IMR-90 (cell line): ENCODE results near the gene EHHADH. TPM values are rescaled to one million over a fixed set of nuclear protein-coding genes. Genes with fewer than 3 reads are reported as not detected.
A peak's percentile ranks its signal among the peaks of the same experiment; 100 is the strongest.

Experiments used
- ATAC-seq: fragments of 200-7000 bp; cut with Tn5 transposase; 2 replicates; pipeline ENCODE4 v1.9.1; 2020; ENCODE audit warnings: low read depth, mild to moderate bottlenecking, moderate library complexity
- BruUV-seq: library from RNA; stranded (reverse); fragments of 400-500 nt; replicated peaks from 2 replicates; lab custom pipeline; 2021; lab: Mats Ljungman, UMichigan
- CTCF ChIA-PET: fragments of 300-600 bp; formaldehyde crosslinking; extraction: SDS; loops from one replicate; lab custom pipeline; 2021; ENCODE audit warnings: antibody characterized with exemption; lab: Yijun Ruan, JAX
- POLR2A ChIA-PET: fragments of 300-600 bp; sonication (Branson Sonifier 250); formaldehyde crosslinking; loops from one replicate; lab custom pipeline; 2022; ENCODE audit warnings: antibody characterized with exemption; ENCODE audit not compliant: unreplicated experiment; lab: Charles Lee
- DNase-seq: peaks from one replicate; pipeline ENCODE4 v3.0.0; 2013
- H2AFZ ChIP-seq: replicated peaks from 2 replicates; pipeline ENCODE3; 2013; ENCODE audit warnings: low read length, mild to moderate bottlenecking; ENCODE audit not compliant: poor library complexity
- H2AK5ac ChIP-seq: 2 replicates; pipeline ENCODE4 v1.6.1; 2013; ENCODE audit warnings: low read depth, low read length, inconsistent platforms
- H2AK9ac ChIP-seq: replicated peaks from 2 replicates; pipeline ENCODE3; 2013; ENCODE audit warnings: mild to moderate bottlenecking, low read depth, low read length, moderate library complexity; ENCODE audit not compliant: poor library complexity
- H2BK120ac ChIP-seq: 2 replicates; pipeline ENCODE4 v1.6.1; 2013; ENCODE audit warnings: low read depth, low read length, inconsistent platforms
- H2BK15ac ChIP-seq: 3 replicates; pipeline ENCODE4 v1.6.1; 2013; ENCODE audit warnings: low read depth, low read length, inconsistent platforms
- H2BK20ac ChIP-seq: 2 replicates; pipeline ENCODE4 v1.6.1; 2013; ENCODE audit warnings: low read depth, mild to moderate bottlenecking, inconsistent platforms, low read length, moderate library complexity
- H2BK5ac ChIP-seq: 2 replicates; pipeline ENCODE4 v1.6.1; 2013; ENCODE audit warnings: mild to moderate bottlenecking, low read depth, low read length, inconsistent platforms; ENCODE audit not compliant: poor library complexity, severe bottlenecking
- H3K14ac ChIP-seq: replicated peaks from 2 replicates; pipeline ENCODE4 v1.6.1; 2013; ENCODE audit warnings: low read depth, low read length, inconsistent platforms
- H3K18ac ChIP-seq: 2 replicates; pipeline ENCODE4 v1.6.1; 2013; ENCODE audit warnings: low read depth, low read length, control low read depth
- H3K23ac ChIP-seq: 2 replicates; pipeline ENCODE4 v1.6.1; 2013; ENCODE audit warnings: low read depth, low read length, inconsistent platforms
- H3K27ac ChIP-seq: 2 replicates; pipeline ENCODE4 v1.5.1; 2013; ENCODE audit warnings: mild to moderate bottlenecking, control low read depth, low read length; ENCODE audit not compliant: insufficient read depth
- H3K27me3 ChIP-seq: 2 replicates; pipeline ENCODE4 v1.6.1; 2013; ENCODE audit warnings: low read length; ENCODE audit not compliant: control insufficient read depth, insufficient read depth
- H3K36me3 ChIP-seq: 2 replicates; pipeline ENCODE4 v1.6.1; 2013; ENCODE audit warnings: low read length, mixed read lengths; ENCODE audit not compliant: control insufficient read depth, insufficient read depth
- H3K4ac ChIP-seq: 2 replicates; pipeline ENCODE4 v1.6.1; 2013; ENCODE audit warnings: low read depth, low read length, inconsistent platforms
- H3K4me1 ChIP-seq: 2 replicates; pipeline ENCODE4 v1.6.1; 2013; ENCODE audit warnings: low read length, mixed read lengths; ENCODE audit not compliant: control insufficient read depth, insufficient read depth
- H3K4me2 ChIP-seq: 2 replicates; pipeline ENCODE4 v1.6.1; 2013; ENCODE audit warnings: low read depth, mild to moderate bottlenecking, control low read depth, low read length, moderate library complexity
- H3K4me3 ChIP-seq: 2 replicates; pipeline ENCODE4 v1.5.1; 2013; ENCODE audit warnings: low read depth, mild to moderate bottlenecking, control low read depth, low read length, moderate library complexity; ENCODE audit not compliant: insufficient read depth
- H3K56ac ChIP-seq: 2 replicates; pipeline ENCODE4 v1.6.1; 2013; ENCODE audit warnings: low read length, inconsistent platforms; ENCODE audit not compliant: insufficient read depth; ENCODE audit errors: extremely low read depth
- H3K79me1 ChIP-seq, 2 experiments: 2 replicates each; pipeline ENCODE4 v1.6.1; 2013; ENCODE audit warnings: low read length in 2 of 2, inconsistent platforms in 1 of 2, low read depth in 1 of 2
- H3K9ac ChIP-seq: 2 replicates; pipeline ENCODE4 v1.6.1; 2013; ENCODE audit warnings: low read depth, low read length, control low read depth
- H3K9me1 ChIP-seq: 2 replicates; pipeline ENCODE4 v1.6.1; 2013; ENCODE audit warnings: low read length, inconsistent platforms; ENCODE audit not compliant: insufficient read depth
- H3K9me3 ChIP-seq: 2 replicates; pipeline ENCODE4 v1.6.1; 2013; ENCODE audit warnings: low read length; ENCODE audit not compliant: control insufficient read depth, insufficient read depth
- H4K20me1 ChIP-seq: 2 replicates; pipeline ENCODE4 v1.6.1; 2013; ENCODE audit warnings: low read length, inconsistent platforms; ENCODE audit not compliant: insufficient read depth
- H4K5ac ChIP-seq: 2 replicates; pipeline ENCODE4 v1.6.1; 2013; ENCODE audit warnings: mild to moderate bottlenecking, low read depth, low read length, control low read depth
- H4K8ac ChIP-seq, 2 experiments: 2 replicates each; pipeline ENCODE4 v1.6.1; 2013; ENCODE audit warnings: low read depth in 2 of 2, low read length in 2 of 2, control low read depth in 1 of 2, inconsistent platforms in 1 of 2
- H4K91ac ChIP-seq: 2 replicates; pipeline ENCODE4 v1.6.1; 2013; ENCODE audit warnings: low read depth, low read length, inconsistent platforms; ENCODE audit not compliant: insufficient read depth
- BHLHE40 ChIP-seq: fragments of 150-350 bp; IDR thresholded peaks from 2 replicates; pipeline ENCODE4 v1.6.1; 2016; ENCODE audit warnings: mild to moderate bottlenecking, low read depth, low read length
- CEBPB ChIP-seq: IDR thresholded peaks from 2 replicates; pipeline ENCODE4 v1.6.1; 2012; ENCODE audit warnings: low read depth, low read length, improper control_type of control experiment
- CHD1 ChIP-seq: IDR thresholded peaks from 2 replicates; pipeline ENCODE4 v1.6.1; 2012; ENCODE audit warnings: low read depth, low read length, improper control_type of control experiment
- FOS ChIP-seq: fragments of 150-350 bp; IDR thresholded peaks from 2 replicates; pipeline ENCODE4 v1.6.1; 2016; ENCODE audit warnings: low read depth, low read length
- MAFK ChIP-seq: IDR thresholded peaks from 2 replicates; pipeline ENCODE4 v1.6.1; 2012; ENCODE audit warnings: low read depth, low read length, improper control_type of control experiment
- MAZ ChIP-seq: IDR thresholded peaks from 2 replicates; pipeline ENCODE4 v1.6.1; 2012; ENCODE audit warnings: low read depth, mild to moderate bottlenecking, low read length, improper control_type of control experiment, moderate library complexity, borderline replicate concordance
- MXI1 ChIP-seq: IDR thresholded peaks from 2 replicates; pipeline ENCODE4 v1.6.1; 2012; ENCODE audit warnings: low read depth, mild to moderate bottlenecking, low read length, moderate library complexity, borderline replicate concordance
- POLR2A ChIP-seq: IDR thresholded peaks from 2 replicates; pipeline ENCODE4 v1.6.1; 2012; ENCODE audit warnings: mild to moderate bottlenecking, low read depth, low read length
- RCOR1 ChIP-seq: IDR thresholded peaks from 2 replicates; pipeline ENCODE4 v1.6.1; 2012; ENCODE audit warnings: mild to moderate bottlenecking, low read length, improper control_type of control experiment; ENCODE audit not compliant: insufficient replicate concordance
- RFX5 ChIP-seq: IDR thresholded peaks from 2 replicates; pipeline ENCODE4 v1.8.0; 2012; ENCODE audit warnings: low read depth, mild to moderate bottlenecking, low read length, moderate library complexity
- SMC3 ChIP-seq: fragments of 150-350 bp; IDR thresholded peaks from 2 replicates; pipeline ENCODE4 v1.6.1; 2016; ENCODE audit warnings: low read depth, mild to moderate bottlenecking, antibody characterized with exemption, low read length, moderate library complexity
- WGBS, 2 experiments: methylation state at CpG; one replicate each; pipeline versions ENCODE4 v1.1.5 to v1.1.7; 2013; ENCODE audit warnings: missing lambda C conversion rate in 2 of 2; ENCODE audit not compliant: insufficient read length in 1 of 2; ENCODE audit errors: extremely low coverage in 2 of 2; 5-methylcytosine and 5-hydroxymethylcytosine counted together
- dilution Hi-C: fragments of 300-500 bp; cut with HindIII; formaldehyde crosslinking; loops from one replicate; pipeline ENCODE4 v1.14.3; 2018; ENCODE audit warnings: low sequenced_read_pairs; ENCODE audit not compliant: unreplicated experiment
- in situ Hi-C: fragments of 300-500 bp; cut with MboI; formaldehyde crosslinking; loops from 3 replicates; pipeline ENCODE4 v1.14.3; 2019; ENCODE audit warnings: low sequenced_read_pairs, inconsistent platforms, mixed read lengths
- intact Hi-C: fragments of 100-400 bp; cut with micrococcal nuclease; formaldehyde crosslinking; loops from 2 replicates; pipeline ENCODE4 v1.10.0; 2022
- polyA plus RNA-seq, 3 experiments: library from polyadenylated mRNA; depleted of rRNA; stranded (reverse); fragments of >200 nt; gene quantifications; 2 replicates each; pipeline ENCODE4 v1.2.3, GENCODE V29; 2012; ENCODE audit warnings: low replicate concordance in 1 of 3
- total RNA-seq: library from RNA; depleted of rRNA; stranded (reverse); fragments of >200 nt; gene quantifications from 2 replicates; pipeline ENCODE4 v1.2.3, GENCODE V29; 2012
- TF ChIP-seq, protein P1 (sequence below): fragments of 150-350 bp; IDR thresholded peaks from 2 replicates; pipeline ENCODE4 v1.6.1; 2016; ENCODE audit warnings: low read depth, mild to moderate bottlenecking, low read length, moderate library complexity, borderline replicate concordance
- TF ChIP-seq, protein P2 (sequence below): fragments of 150-350 bp; IDR thresholded peaks from 2 replicates; pipeline ENCODE4 v1.6.1; 2017; ENCODE audit warnings: mild to moderate bottlenecking, antibody characterized with exemption, low read length, low read depth
- TF ChIP-seq, protein P3 (sequence below): conservative IDR thresholded peaks from 2 replicates; pipeline ENCODE4 v1.5.1; 2012; ENCODE audit warnings: mild to moderate bottlenecking, low read depth, low read length, improper control_type of control experiment

Gene EHHADH
- total and polyA plus RNA-seq, 2 of the 4 experiments (the other 2 are of a cell fraction): 2.0 to 4.7 TPM

DNA sequence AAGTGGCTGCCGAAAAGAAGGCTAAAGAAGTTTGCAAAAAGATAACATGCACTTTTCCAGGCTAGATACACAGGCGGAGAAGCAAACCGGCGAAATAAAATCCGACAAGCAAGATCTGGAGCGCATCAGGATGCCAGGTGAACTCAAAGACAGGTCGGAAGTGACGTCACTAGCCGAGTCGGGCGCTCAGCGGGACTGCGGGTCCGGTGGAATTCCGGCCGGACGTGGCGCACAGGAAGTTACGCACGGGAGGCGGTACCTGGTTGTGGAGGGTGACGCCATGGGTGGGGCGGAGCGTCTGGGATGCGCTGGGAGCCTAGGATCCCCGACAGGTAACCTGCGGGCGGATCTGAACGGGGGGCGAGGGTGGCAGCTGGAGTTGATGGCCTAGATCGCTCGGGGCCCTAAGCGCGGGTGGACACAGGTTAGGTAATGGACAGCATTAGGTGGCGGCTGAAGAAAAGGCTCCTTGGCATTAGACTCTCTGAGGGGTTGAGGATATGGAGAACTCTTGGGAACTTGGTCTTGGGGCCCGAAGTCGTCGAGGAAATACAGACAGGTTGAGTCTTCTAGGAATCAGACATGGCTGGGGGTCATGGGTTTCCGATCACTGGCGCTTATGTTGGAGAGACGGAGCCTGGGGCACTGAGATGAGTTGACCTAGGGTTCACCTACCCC, 29.0 kb upstream of the EHHADH start:
- H2BK120ac ChIP-seq: no peak overlapping the region; the same call in 1 of the 2 replicates
- H3K14ac ChIP-seq: peak overlapping the region; percentile 44
- no peaks in the 10 kb centered on the region; the same call in 1 of the 2 replicates for H3K4me1 ChIP-seq
- H3K23ac ChIP-seq: peak overlapping the region; percentile 15; the same call in 1 of the 2 replicates
- H3K27ac ChIP-seq: peak overlapping the region; percentile 18
- DNase-seq (peak; percentile 93), ATAC-seq (peak; percentile 100)
- H4K91ac ChIP-seq: peak overlapping the region; percentile 64
- ChIA-PET CTCF (no interaction called here), POLR2A (no interaction called here)
- H2BK5ac ChIP-seq: no peak overlapping the region
- H4K8ac ChIP-seq: peak overlapping the region; percentile 97 to 100
- peak overlapping the region; percentile 94 for H2AFZ ChIP-seq
- intact Hi-C loops: no loop called here
- dilution Hi-C loops: no loop called here
- H3K18ac ChIP-seq: no peak overlapping the region
- H3K9me3 ChIP-seq: no peaks in the 10 kb centered on the region
- 2% methylated on average over 22 of the region's 41 CpGs; no CpG with 5 or more reads in 1 of the 2 experiments for WGBS, 2 experiments
- peak overlapping the region; percentile 90 for H3K4me2 ChIP-seq
- peaks cover 17 to 29% of the 10 kb centered on the region in 2 experiments for H3K79me1 ChIP-seq
- no peaks in the 10 kb centered on the region for H3K27me3 ChIP-seq
- H3K4me3 ChIP-seq: peak overlapping the region; percentile 64
- H2BK20ac ChIP-seq: no peak overlapping the region
- H2AK9ac ChIP-seq: peak overlapping the region; percentile 70
- peak overlapping the region; percentile 44 for H3K9ac ChIP-seq
- 0 out of 2 replicates have a peak, but pooled peaks cover 3% of the 10 kb centered on the region for H3K9me1 ChIP-seq
- H2BK15ac ChIP-seq: no peak overlapping the region
- H2AK5ac ChIP-seq: no peak overlapping the region
- in situ Hi-C loops: no loop called here
- peak overlapping the region; percentile 98 for H4K5ac ChIP-seq
- H3K56ac ChIP-seq: peak overlapping the region; percentile 12; the same call in 1 of the 2 replicates
- TSS peak; percentile 56 for BruUV-seq
- peak overlapping the region; percentile 77 for H3K4ac ChIP-seq
- H3K36me3 ChIP-seq: 0 out of 2 replicates have a peak, but pooled peaks cover 3% of the 10 kb centered on the region
- no peaks in the 10 kb centered on the region for H4K20me1 ChIP-seq
- TF ChIP-seq CHD1 (no peak), POLR2A (peak; percentile 83), BHLHE40 (no peak), CEBPB (peak; percentile 32; the same call in 1 of the 2 replicates), RCOR1 (no peak), MAZ (peak; percentile 64; the same call in 1 of the 2 replicates), RFX5 (no peak), MAFK (no peak), SMC3 (no peak), FOS (no peak), MXI1 (no peak)
- TF ChIP-seq, protein P1, sequence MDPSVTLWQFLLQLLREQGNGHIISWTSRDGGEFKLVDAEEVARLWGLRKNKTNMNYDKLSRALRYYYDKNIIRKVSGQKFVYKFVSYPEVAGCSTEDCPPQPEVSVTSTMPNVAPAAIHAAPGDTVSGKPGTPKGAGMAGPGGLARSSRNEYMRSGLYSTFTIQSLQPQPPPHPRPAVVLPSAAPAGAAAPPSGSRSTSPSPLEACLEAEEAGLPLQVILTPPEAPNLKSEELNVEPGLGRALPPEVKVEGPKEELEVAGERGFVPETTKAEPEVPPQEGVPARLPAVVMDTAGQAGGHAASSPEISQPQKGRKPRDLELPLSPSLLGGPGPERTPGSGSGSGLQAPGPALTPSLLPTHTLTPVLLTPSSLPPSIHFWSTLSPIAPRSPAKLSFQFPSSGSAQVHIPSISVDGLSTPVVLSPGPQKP: no peak
- TF ChIP-seq, protein P2, sequence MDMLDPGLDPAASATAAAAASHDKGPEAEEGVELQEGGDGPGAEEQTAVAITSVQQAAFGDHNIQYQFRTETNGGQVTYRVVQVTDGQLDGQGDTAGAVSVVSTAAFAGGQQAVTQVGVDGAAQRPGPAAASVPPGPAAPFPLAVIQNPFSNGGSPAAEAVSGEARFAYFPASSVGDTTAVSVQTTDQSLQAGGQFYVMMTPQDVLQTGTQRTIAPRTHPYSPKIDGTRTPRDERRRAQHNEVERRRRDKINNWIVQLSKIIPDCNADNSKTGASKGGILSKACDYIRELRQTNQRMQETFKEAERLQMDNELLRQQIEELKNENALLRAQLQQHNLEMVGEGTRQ: 0 out of 2 replicates have a peak, but pooled peaks have one; percentile 18
- TF ChIP-seq, protein P3, sequence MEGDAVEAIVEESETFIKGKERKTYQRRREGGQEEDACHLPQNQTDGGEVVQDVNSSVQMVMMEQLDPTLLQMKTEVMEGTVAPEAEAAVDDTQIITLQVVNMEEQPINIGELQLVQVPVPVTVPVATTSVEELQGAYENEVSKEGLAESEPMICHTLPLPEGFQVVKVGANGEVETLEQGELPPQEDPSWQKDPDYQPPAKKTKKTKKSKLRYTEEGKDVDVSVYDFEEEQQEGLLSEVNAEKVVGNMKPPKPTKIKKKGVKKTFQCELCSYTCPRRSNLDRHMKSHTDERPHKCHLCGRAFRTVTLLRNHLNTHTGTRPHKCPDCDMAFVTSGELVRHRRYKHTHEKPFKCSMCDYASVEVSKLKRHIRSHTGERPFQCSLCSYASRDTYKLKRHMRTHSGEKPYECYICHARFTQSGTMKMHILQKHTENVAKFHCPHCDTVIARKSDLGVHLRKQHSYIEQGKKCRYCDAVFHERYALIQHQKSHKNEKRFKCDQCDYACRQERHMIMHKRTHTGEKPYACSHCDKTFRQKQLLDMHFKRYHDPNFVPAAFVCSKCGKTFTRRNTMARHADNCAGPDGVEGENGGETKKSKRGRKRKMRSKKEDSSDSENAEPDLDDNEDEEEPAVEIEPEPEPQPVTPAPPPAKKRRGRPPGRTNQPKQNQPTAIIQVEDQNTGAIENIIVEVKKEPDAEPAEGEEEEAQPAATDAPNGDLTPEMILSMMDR: no peak
